ENCODE measurements around the gene ULK4. TPM values are rescaled to one million over a fixed set of nuclear protein-coding genes. Genes with fewer than 3 reads are reported as not detected.

The ULK4 gene
- total and polyA plus RNA-seq, 2 of the 8 experiments (the other 6 are each of a cell fraction or from before 2014, with no cell fraction given), result 3.0 to 10.8 TPM

GRCh38 chr3:41611008-41611407 lies 350.9 kb downstream of the ULK4 start (continued):
- no peak for TF ChIP-seq CHD1 (IDR thresholded peaks at IDR 0.05; ENCODE audit: low read depth, low read length)
- no peak for TF ChIP-seq PHF8 (conservative IDR thresholded peaks at IDR 0.05; ENCODE audit: low read depth, low read length)
- no peak for TF ChIP-seq BCL11A (IDR thresholded peaks at IDR 0.05; ENCODE audit: low read depth in 2 of 2, low read length in 2 of 2)
- no peak for TF ChIP-seq MAFK (IDR thresholded peaks at IDR 0.05; ENCODE audit: low read depth, low read length)
- no peak for TF ChIP-seq BRCA1 (IDR thresholded peaks at IDR 0.05; ENCODE audit: low read depth, low read length)
- no peak for TF ChIP-seq RAD21 (IDR thresholded peaks at IDR 0.05 in 1 of 2, conservative IDR thresholded peaks at IDR 0.05 in 1 of 2; ENCODE audit: low read depth in 2 of 2, low read length in 2 of 2)
- no peak for TF ChIP-seq RFX5 (IDR thresholded peaks at IDR 0.05; ENCODE audit: borderline replicate concordance, low read depth, low read length)

Data from H1 (cell line).